Right lobe of liver (tissue), 4 donors: ENCODE results near the gene DSN1.

Experiments
- CTCF ChIP-seq, 4 donors: fragments of 200-600 bp in 3 of 4; fragments of 450-650 bp in 1 of 4; IDR thresholded peaks; one replicate each; pipeline versions ENCODE4 v1.5.1 to v1.8.0; 2016 to 2022; ENCODE audit warnings: antibody characterized with exemption in 4 of 4, mild to moderate bottlenecking in 2 of 4
- POLR2A ChIP-seq: fragments of 450-650 bp; IDR thresholded peaks from one replicate; pipeline ENCODE4 v1.6.1; 2017; ENCODE audit warnings: antibody characterized with exemption, mild to moderate bottlenecking
- donor health status: DM: no; HTN: no; CAD: no.
- donor health status: DM: no; HTN: no; CAD: no.
- donor health status: DM: no; HTN: yes; CAD: no.

- TF ChIP-seq POLR2A, result no peak
- TF ChIP-seq CTCF (IDR thresholded peaks at IDR 0.05), result no peak
These were observed 32.5 kb upstream of the DSN1 start for GRCh38 chr20:36806049-36806448.
